Tongue (tissue), 2 donors: ENCODE results near the gene CPM. TPM values are rescaled to one million over a fixed set of nuclear protein-coding genes. Genes with fewer than 3 reads are reported as not detected.

Experiments used
- DNase-seq: peaks from one replicate; pipeline ENCODE4 v3.0.0-alpha.2; 2015
- total RNA-seq: library from RNA; depleted of rRNA; stranded (reverse); fragments of >200 nt; gene quantifications from one replicate; pipeline ENCODE4 v1.2.3, GENCODE V29; 2014

CPM gene
- total RNA-seq, 1 donor from 2014 or later = 26.2 TPM

DNA sequence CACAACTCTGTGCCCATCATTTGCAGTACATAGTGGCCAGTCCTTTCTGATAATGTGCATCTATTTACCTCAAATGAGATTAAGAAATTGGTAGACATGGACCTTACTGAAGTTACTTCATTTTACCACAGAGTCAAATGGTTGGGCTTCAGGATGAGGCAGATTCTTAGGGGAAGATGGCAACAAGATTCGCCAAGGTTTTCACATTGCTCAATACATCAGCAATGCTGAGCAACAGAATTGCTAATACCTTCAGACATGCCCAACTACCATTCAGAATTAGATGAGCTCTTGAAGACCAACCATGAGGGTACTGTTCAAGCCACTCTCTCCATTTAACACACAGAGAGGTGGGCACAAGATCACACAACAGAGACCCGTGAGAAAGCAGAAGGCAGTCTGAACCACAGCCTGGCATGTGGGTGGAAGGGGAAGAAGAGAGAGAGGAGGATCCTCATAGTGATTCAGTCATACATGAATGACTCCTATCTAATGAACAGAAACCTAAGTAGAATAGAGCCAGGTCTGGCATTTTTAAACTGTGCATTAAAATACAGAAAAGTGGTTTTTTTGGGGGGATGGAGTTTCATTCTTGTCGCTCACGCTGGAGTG, 28.5 kb downstream of the CPM start:
- no peak for DNase-seq

DNA sequence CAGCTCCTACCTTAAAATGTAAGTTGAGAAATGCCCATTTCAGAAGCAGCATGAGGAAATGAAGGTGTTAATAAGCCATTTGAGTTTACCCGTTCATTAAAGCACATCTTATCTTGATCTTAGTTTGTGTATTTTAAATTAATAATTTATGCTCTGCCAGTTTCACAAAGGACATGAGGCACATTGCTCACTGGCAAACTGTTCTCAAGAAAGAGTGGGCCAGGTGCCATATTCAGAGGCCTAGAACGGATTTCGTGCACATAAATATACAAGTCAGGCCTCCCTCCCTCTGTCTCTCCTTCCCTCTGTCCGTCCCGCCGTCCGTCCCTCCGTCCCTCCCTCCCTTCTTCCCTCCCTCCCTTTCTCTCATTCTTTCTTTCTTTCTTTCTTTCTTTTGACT, 29.5 kb downstream of the CPM start:
- DNase-seq = no peak

DNA sequence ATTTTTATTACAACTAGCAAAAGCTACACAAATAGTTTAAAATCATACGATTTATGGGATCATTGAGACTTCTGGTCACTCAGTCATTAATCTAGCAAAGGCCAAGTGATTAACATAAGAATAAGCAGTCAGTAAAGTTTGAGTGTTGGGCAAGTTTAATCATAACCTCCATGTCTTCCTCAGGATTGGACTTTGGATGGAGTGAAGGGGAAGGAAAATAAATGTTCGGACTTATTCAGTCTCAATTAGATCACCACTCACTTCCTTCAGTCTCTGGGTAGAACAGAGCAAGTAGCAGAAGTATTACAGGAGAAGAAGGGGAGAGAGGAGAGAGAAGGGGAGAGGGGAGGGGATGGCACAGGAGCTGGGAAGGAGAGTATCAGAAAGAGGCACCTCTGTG, 31.4 kb downstream of the CPM start:
- DNase-seq = no peak

DNA sequence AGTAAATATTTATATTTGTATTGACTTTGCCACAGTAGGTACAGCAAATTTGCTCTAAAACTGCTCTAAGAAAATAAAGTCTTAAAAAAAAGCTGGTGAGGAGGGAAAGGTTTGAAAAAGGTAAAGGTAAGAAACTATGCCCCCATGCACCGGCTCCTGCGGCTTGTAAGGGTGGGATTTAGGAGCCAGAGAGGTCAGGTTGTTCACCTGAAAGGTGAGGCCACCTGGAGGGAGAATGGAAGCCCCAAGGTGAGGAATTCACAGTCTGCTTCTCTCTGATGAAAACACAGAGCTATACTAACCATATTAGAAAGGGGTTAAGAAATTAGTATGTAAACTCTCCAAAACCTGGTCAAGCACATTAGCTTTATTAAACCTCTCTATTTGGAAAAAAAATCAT, 31.8 kb downstream of the CPM start:
- DNase-seq = no peak

DNA sequence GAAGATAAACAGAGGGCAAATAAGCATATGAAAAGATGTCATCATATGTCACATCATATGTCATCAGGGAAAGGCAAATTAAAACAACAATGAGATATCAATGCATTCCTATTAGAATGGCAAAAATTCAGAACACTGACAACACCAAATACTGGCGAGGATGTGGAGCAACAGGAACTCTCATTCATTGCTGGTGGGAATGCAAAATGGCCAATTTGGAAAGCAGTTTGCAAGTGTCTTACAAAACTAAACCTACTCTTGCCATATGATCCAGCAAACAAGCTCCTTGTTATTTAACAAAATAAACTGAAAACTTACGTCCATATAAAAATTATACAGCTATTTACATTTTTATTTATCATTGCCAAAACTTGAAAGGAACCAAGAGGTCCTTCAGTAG, 32.7 kb downstream of the CPM start:
- DNase-seq = no peak

DNA sequence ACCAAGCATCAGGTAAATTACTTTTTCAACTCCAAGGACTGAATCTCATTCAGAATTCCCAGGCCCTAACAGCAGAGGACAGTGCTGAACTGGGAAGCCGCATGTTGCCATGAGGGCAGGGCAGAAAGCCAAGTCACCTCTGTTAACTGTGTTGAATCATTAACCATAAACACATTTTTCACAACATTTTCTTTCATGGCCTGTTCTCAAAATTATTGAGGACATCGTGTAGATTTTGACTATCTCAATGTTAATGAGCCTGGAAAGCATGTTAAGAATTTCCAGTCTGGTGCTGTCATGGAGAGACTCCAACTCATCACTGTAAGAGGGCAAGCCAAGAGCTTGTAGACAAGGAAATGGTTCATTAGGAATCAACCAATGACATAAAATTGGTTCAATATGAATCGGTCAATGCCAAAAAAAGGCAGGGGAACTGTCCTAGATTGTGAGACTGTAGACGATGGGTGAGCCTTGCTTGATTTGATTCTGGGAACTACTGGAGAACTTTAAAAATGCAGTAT, 33.7 kb downstream of the CPM start:
- DNase-seq = no peak

DNA sequence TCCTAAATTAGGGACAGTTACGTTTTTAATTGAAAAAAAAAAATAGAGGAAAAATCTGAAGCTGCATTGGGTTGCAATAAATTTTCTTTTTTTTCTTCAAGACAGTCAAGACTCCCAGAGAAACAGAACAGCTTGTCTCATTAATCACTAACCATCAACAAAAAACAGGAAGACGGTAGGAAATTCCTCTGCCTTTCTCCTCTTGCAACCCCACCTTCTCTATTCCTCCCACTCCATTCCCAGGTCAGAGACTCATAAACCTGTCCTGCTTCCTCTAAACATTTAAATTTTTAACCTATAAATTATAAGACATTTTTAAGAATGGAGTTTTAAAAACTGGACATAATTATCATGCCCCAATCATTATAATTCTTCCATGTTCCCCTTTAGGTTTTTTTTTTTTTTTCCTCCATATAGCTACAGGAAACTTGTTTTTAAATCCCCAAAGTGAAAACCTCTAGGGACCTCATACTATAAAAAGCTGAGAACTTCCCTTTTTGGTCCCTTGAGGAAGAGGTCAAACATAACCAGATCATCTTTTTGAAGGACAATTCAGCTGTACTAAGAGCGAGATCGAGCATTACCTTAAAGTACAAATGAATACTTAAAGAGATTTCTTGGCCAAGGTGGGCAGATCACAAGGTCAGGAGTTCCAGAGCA, 36.0 kb downstream of the CPM start:
- DNase-seq = no peak

DNA sequence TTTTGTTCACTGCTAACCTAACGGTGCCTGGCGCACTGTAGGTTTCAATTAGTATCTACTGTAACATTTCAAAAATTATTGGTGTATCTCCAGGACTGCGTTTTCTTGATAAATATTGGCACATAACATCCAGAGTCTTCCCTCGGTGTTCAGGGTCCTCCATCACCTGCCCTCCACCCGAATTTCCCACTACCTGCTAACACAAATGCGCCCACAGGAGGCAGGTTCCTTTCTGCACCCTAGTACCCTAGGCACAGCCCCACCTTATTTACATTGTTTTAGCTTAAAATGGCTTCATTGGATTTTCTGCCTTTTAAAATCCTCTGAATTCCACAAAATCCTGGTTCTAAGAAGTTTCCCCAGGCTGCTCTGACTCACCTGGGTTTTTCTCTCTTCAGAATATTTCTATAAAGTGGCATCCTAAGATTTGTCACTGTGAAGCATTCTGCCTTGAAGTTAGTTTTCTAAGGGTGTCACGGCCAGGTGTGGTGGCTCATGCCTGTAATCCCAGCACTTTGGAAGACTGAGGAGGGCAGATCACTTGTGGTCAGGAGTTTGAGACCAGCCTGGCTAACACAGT, 38.6 kb downstream of the CPM start:
- no peak for DNase-seq

DNA sequence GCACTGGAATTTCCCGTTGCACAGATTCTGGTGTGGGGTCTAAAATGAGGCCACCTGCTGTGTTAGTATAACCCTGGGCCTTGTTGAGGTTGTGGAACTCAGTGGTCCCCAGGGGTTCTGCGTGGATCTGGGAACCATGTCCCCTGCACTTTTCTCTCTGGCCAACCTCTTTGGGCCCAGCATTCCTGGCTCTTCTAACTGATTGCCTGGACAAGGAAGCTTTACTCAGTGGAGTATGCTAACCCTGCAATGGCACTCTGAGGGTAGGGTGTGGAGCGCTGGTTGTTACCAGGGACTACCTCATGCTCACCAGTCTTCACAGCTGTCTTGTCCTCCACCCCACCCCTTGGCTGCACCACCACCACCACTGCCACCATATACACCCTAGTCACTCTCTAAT, 39.2 kb downstream of the CPM start:
- DNase-seq = no peak

DNA sequence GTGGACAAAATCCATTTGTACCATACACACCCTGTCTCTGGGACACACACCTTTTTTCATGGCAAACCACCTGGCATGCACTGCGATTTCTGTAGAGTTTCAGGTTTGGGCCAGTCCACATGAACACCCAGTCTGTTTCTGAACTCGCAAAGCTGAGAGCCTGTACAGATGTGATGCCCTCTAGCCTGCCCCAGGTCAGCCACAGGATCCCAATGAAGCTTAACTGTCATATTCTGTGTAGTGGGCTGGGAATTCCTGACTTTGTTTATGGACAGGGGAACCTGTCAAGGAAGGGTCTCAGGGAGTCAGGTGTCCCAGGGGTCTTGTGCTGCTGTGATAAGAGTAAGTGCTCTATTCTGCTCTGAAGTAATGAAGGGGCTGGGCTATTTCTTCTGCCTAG, 39.8 kb downstream of the CPM start:
- no peak for DNase-seq

DNA sequence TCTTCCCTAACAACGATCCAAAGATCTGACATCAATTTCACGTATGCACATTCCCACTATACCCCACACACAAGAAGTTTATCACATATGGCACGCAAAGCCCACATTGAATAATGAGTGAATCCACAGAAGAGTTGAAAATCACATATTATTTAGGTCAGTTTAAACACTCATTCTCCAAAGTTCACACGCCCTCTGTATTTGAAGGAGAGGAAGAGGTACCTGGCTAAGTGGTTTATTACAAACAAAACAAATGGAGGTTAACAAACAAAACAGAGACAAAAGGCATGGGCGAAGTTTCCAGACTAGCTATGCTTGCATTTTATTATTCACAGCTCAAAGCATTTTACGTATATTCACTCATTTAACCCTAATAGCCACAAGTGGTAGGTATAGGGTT, 41.8 kb downstream of the CPM start:
- no peak for DNase-seq

DNA sequence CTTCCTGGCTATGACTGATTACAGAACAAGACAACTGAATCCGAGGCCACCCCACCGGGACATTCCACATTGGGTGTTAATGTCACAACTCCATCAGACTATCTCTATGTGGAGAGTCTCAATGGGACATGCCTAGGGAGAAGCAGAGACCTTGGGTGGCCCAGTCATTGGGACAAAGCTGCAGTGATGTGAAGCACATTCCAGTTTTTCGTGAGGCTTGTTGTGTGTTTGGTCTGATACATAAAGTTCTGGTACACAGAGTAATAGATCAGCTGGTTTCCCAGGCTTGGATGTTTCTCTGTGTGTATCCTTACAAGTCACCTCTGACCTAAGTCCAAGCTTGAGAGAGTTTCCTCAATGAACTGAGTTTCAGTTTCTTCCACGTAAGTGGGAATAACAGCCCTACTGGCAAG, 42.3 kb downstream of the CPM start:
- no peak for DNase-seq

DNA sequence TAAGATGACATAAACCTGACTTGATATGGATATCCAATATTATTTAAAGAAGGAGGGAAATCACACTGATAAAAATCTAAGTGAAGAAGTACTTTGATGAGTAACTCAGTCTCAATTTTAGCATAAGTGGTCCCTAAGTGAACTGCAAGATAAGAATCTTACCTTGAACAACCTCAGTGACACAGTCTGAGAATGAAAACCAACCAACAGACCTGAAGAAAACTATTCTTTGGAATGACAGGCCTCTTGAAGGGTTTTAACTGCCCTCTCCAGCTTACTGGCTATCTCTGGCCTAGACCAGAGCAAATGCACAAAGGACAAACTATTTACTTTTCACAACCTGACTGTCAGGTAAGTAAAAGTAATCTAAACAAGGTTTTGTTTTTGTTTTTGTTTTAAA, 44.7 kb downstream of the CPM start:
- DNase-seq = no peak

DNA sequence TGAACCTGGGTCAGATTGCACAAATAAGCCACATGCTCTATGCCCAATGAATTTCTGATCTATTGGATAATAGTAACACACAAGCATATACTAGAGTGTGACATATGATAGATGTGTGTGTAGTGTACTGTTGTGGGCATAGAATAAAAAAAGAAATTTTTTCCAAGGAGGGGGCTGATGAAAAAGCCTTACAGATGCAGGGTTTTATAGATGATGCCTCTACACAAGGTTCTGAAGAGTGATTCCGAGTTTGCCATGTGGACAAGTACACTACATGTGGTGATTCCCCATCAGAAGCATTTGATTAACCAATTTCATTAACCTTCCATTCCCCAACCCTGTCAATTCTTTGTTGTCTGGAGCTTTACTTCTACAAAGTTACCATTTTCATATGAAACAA, 45.3 kb downstream of the CPM start:
- no peak for DNase-seq

DNA sequence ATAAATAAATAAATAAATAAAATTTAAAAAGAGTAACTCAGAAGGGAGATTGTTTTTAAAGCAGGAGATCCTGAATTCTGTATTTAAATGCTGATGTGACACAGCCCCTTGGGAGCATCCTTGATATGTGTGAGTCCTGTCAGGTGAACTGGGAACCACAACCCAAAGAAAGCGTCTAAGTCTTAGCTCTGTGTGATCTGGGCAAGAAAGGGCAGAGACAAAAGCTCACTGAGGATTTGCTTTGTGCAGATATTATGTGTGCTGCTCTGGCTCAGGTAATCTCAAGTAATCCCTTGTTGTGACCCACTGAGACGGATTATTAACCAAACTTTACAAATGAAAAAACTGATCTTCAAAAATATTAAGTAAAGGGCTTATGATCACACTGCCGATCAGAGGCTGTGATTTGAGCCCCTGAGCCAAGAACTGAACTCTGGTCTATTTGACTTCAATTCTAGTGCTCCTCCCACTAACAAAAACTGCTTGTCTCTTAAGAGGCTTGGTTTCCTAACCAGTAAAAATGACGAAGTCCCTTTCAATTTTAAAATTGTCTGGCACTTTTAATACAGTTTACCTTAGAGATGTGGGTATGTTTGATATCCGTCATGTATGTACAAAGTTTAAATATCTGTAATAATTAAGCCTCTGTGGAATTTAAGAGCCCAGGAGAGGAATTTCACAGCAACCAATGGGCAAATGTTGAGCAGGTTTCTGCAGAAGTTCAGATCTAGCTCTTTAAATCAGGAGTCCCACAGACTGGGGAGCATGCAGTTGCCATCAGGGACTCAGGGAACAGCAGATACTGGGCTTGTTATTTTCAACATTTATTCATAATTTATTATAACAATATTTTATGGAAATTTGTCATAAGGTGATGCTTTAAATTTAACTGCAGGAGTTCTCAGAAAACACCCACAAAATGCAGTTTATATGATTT, 46.1 kb downstream of the CPM start:
- DNase-seq = no peak

DNA sequence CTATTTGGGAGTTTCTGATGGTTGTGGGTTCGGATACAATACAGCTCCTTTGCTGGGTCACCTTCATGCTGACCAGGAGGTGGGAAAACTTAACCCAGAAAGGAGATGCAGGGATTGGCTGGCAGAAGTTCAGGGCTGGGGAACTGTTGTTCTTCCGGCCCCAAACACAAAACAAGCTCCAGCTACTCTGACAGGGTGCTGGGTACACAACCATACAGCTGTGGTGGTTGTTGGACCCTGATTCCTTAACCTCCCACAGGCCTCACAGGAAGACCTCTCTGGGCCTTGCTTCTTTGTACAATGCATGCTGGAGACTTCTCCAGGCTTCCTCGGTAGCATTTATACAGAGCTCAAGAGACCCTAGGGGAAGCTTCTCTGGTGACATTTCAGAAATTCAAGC, 47.6 kb downstream of the CPM start:
- no peak for DNase-seq

DNA sequence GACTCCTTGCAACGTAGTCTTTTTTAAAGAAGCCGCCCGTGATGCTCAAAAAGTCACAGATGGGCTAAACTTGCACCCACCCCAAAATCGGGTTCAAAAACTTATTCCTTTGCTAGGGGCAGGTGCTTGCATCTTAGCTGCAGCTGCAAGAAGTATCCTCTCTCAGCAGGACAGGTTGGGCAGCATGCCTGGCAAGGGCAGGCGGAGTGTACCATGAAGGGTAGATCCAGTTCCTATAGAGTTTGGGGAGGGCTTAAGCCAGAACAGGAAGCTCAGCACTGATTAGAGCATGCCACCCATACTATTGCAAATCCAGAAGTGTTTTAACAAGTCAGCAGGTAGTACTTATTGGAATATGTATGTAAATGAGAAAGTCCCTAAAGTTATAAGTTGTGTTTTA, 48.7 kb downstream of the CPM start:
- no peak for DNase-seq

DNA sequence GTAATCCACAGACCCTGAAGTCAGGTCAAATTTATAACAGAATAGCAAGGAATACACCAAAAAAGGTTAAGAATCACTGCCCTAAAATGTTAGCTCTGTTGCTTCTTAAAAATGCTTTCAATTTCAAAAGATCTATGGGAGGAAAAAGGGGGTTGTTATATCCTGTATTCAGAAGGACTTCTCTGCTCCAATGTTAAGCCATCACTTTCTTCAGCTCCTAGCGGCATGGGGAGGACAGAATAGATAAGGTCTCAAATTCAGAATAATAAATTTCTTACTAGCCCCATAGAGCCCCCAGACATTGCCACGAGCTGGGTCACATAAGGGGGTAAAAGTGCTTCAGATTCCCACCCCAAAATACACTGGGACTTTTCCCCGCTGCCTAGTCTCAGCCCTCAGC, 49.8 kb downstream of the CPM start:
- DNase-seq = no peak

DNA sequence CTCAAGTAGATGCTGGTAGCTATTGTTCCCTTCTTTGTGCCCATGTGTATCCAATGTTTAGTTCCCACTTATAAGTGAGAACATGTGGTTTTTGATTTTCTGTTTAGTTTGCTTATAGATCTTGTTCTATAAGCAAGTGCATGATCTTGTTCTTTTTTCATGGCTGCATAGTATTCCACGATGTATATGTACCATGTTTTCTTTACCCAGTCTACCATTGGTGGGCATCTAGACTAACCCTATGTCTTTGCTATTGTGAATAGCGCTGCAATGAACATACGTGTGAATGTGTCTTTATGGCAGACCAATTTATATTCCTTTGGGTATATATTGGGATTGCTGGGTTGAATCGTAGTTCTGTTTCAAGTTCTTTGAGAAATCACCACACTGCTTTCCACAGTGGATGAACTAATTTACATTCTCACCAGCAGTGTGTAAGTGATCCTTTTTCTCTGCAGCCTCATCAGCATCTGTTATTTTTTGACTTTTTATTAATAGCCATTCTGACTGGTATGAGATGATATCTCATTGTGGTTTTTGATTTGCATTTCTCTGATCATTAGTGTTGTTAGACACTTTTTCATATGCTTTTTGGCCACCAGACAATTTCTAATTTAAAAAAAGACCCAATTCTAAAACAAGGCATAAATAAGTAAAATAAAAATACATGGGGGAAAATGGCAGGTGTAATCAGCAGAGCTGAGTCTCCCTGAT, 50.6 kb downstream of the CPM start:
- no peak for DNase-seq

DNA sequence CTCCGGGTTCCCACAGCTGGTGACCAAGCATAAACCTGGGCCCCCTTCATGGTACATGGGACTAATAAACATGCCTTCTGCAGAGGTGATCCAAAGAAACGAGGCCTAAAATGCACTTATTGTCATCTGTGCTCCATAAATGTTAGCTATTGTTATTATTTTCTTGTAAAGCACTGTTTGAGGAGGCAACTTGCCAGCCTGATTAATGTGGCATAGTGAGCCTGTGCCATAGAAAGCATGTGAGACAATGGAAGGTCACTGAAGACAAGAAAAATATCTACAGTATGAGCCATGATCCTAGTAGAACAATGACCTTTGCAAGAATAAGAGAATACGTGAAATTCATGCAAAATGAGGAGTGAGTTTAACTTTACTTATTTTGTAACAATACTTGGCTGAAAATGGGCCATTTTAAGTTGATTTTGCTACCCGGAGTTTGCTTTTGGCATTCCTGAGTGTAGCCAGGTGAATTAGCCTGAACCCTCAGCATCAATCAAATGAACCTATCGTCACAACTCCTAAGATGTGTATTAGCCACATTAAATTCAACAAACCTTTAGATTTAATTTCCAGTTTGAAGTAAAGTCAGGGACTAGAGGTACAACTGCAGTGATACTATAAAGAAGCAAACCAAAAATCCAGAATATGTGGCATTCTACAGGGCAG, 52.2 kb downstream of the CPM start:
- no peak for DNase-seq

DNA sequence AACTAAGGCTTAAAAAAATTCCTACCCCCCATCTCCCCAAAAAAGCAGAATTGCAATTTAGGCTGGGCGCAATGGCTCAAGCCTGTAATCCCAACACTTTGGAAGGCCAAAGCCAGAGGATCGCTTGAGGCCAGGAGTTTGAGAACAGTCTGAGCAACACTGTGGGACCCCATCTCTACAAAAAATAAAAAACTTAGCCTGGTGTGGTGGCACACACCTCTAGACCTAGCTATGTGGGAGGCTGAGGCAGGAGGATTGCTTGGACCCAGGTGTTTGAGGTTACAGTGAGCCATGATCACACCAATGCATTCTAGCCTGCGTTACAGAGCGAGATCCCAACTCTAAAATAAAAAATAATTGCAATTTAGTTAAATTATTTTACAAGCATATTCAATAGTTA, 54.1 kb downstream of the CPM start:
- no peak for DNase-seq

DNA sequence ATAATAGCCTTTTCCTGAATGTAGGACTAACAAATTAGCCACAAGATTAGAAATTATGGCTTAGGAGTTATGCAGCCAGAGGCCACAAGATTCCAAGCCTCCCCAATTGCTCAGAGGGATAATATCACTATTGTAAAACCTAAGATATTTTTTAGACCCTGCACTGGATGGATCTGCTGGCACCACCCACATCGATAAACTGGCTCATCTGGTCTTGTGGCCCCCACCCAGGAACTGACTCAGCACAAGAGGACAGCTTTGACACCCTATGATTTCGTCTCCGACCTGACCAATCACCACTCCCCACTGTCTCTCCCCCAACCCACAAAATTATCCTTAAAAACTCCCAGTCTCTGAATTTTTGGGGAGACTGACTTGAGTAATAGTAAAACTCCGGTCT, 54.7 kb downstream of the CPM start:
- no peak for DNase-seq
